ENCODE data around the gene ALX4.

Gene ALX4

DNA sequence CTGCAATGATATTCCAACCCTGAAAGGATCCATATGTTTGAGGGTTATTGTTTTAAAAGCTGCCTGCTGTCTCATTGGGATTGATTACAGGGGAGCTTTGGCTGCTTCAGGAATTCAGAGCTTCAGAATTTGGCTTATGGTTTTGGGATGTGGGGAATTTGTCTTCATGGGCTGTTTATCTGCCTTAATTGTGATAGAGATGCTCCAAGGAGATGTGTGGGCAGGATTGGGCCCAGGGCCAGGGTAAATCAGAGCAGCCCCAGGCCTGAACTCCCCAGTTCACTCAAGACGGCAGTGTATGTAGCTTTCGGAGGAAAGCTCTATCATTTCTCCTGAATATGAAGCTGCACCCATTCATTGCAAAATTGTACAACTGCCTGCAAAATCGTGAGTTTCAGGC, 88.5 kb downstream of the ALX4 start:
- no peak overlapping the region for H3K4me3 ChIP-seq (ENCODE audit: low read depth, low read length)
- TF ChIP-seq, protein P1, sequence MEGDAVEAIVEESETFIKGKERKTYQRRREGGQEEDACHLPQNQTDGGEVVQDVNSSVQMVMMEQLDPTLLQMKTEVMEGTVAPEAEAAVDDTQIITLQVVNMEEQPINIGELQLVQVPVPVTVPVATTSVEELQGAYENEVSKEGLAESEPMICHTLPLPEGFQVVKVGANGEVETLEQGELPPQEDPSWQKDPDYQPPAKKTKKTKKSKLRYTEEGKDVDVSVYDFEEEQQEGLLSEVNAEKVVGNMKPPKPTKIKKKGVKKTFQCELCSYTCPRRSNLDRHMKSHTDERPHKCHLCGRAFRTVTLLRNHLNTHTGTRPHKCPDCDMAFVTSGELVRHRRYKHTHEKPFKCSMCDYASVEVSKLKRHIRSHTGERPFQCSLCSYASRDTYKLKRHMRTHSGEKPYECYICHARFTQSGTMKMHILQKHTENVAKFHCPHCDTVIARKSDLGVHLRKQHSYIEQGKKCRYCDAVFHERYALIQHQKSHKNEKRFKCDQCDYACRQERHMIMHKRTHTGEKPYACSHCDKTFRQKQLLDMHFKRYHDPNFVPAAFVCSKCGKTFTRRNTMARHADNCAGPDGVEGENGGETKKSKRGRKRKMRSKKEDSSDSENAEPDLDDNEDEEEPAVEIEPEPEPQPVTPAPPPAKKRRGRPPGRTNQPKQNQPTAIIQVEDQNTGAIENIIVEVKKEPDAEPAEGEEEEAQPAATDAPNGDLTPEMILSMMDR (IDR thresholded peaks at IDR 0.05; ENCODE audit: borderline replicate concordance, insufficient read depth, low read depth, low read length) = no peak

DNA sequence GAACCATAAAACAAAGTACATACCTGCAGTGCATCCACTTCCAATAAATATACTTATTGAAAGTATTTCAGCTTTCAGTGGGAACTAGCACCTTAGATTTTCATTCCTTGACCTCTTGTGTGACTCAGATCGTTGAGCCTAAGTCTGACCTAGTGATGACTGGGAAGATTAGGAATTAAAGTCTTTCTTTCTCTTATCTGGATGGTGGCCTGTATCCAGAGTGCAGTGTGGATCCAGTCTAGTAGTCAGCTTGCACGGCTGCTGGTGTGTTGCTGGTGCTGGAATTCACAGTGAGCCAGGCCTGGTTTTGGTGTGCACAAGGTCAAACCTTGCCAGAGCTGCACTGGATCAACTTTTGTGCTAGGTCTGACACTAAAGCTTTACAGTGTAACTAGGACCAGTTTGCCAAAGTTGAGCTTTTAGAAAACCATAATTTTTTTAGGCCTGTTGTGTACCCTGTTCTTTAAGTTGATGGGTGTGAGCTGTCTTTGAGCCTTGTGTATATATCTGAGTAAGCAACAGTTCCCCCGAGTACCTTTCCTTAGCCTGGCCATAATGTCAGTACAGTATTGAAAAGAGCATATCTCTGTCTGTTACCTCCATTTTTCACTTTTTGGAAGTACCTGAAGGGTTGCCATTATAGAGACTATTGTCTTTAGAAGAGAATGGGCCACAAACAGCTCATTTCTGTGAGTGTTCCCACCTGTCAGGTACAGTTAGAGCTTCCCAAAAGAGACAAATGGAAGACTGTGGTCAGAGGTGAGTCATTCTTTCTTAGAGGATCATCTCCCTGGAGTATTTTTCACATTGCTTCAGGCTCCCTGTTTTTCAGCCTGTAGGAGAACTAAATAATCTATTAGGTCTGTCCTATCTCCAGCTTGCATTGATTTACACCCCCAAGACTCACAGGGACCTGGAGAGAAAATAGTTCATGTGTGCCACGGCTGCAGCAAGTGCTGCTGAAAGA, 89.8 kb downstream of the ALX4 start:
- H3K4me3 ChIP-seq (ENCODE audit: low read depth, low read length) = no peak overlapping the region
- TF ChIP-seq, protein P1 (IDR thresholded peaks at IDR 0.05; ENCODE audit: borderline replicate concordance, insufficient read depth, low read depth, low read length) = no peak

DNA sequence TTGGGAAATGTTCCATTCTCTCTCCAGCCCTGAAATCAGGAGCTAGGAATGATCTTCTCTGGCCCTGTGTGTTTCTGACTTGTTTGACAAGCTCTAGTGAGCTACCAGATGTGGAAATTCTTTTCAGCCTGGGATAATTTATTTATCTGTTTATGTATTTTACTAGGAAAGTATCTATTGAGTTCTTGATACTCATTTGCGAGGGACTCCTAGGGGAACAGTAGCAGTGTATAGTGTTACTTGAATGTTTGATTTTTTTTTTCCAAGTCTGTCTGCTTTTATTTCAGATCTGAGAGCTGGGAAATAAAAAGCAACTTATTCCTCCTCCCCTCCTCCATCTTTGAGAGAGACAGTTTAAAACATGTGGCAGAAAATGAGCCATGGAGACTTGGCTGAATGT, 92.5 kb downstream of the ALX4 start:
- no peak overlapping the region for H3K4me3 ChIP-seq (ENCODE audit: low read depth, low read length)
- TF ChIP-seq, protein P1 (IDR thresholded peaks at IDR 0.05; ENCODE audit: borderline replicate concordance, insufficient read depth, low read depth, low read length) = no peak

DNA sequence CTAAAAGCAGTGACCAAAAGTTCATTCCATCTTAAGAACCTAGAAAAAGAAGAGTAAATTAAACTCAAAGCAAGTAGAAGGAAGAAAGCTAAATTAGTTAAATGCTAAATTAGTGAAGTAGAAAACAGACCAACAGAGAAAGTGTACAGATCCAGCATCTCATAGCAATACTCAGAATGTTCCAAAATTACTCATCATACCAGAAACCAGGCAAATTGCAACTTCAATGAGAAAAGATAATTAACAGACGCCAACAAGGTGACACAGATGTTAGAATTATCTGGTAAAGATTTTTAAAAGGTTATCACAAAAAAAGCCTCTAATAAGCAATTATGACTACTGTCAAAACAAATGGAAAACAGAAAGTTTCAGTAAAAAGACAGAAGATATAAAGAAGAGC, 96.8 kb downstream of the ALX4 start:
- TF ChIP-seq, protein P1 (IDR thresholded peaks at IDR 0.05; ENCODE audit: borderline replicate concordance, insufficient read depth, low read depth, low read length) = no peak
- no peak overlapping the region for H3K4me3 ChIP-seq (ENCODE audit: low read depth, low read length)

DNA sequence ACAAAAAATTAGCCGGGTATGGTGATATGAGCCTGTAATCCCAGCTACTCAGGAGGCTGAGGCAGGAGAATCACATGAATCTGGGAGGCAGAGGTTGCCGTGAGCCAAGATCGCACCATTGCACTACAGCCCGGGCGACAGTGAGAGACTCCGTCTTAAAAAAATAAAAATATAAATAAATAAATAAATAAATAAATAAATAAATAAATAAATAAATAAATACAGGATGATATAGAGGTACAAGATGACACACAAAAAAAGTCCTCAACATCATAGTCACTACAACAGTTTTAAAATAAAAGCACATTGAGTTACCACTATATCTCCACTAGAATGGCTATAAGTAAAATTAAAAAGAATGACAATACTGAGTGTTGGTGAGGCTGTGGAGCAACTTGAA, 97.8 kb downstream of the ALX4 start:
- TF ChIP-seq, protein P1 (IDR thresholded peaks at IDR 0.05; ENCODE audit: borderline replicate concordance, insufficient read depth, low read depth, low read length) = no peak
- H3K4me3 ChIP-seq (ENCODE audit: low read depth, low read length) = no peak overlapping the region
